Caco-2 (cell line): ENCODE measurements around the gene PPP6R2. TPM values are rescaled to one million over a fixed set of nuclear protein-coding genes. Genes with fewer than 3 reads are reported as not detected.

Experiments used
- BruUV-seq: library from RNA; stranded (reverse); fragments of 400-500 nt; replicated peaks from 2 replicates; lab custom pipeline; 2021; lab: Mats Ljungman, UMichigan
- CTCF ChIA-PET: fragments of 300-600 bp; sonication (Branson Sonifier 250); formaldehyde crosslinking; loops from one replicate; lab custom pipeline; 2022; ENCODE audit warnings: antibody characterized with exemption; lab: Charles Lee
- POLR2A ChIA-PET: fragments of 300-600 bp; sonication (Branson Sonifier 250); formaldehyde crosslinking; loops from one replicate; lab custom pipeline; 2022; ENCODE audit warnings: antibody characterized with exemption; lab: Charles Lee
- DNase-seq, 2 experiments: peaks; one replicate each; pipeline versions ENCODE4 v3.0.0 to v3.0.0-alpha.2; 2020 to 2022
- H3K27me3 ChIP-seq: replicated peaks from 2 replicates; pipeline ENCODE4 v1.6.0; 2011; ENCODE audit warnings: low read length; ENCODE audit not compliant: control insufficient read depth, insufficient read depth
- H3K36me3 ChIP-seq: 2 replicates; pipeline ENCODE4 v1.5.1; 2011; ENCODE audit warnings: low read length; ENCODE audit not compliant: control insufficient read depth, insufficient read depth
- H3K4me1 ChIP-seq: fragments of 250-450 bp; sonication (Bioruptor Pico); 2 replicates; pipeline ENCODE4 v1.5.1; 2020; ENCODE audit warnings: mild to moderate bottlenecking
- H3K4me3 ChIP-seq: 2 replicates; pipeline ENCODE4 v1.5.1; 2011; ENCODE audit warnings: low read depth, mild to moderate bottlenecking, control low read depth, low read length
- H3K9me3 ChIP-seq: fragments of 250-450 bp; sonication (Bioruptor Pico); 2 replicates; pipeline ENCODE4 v1.5.1; 2020; ENCODE audit warnings: mild to moderate bottlenecking, moderate library complexity
- H3K27ac Mint-ChIP-seq: one replicate; pipeline ENCODE4 v1.8.0; 2022; ENCODE audit warnings: mixed read lengths; ENCODE audit not compliant: unreplicated experiment
- H3K27me3 Mint-ChIP-seq: one replicate; pipeline ENCODE4 v1.8.0; 2022; ENCODE audit warnings: mixed read lengths; ENCODE audit not compliant: insufficient read depth, unreplicated experiment
- H3K36me3 Mint-ChIP-seq: one replicate; pipeline ENCODE4 v1.8.0; 2022; ENCODE audit warnings: mild to moderate bottlenecking, mixed read lengths; ENCODE audit not compliant: insufficient read depth, unreplicated experiment
- H3K4me1 Mint-ChIP-seq: one replicate; pipeline ENCODE4 v1.8.0; 2022; ENCODE audit warnings: low read depth, mixed read lengths; ENCODE audit not compliant: unreplicated experiment
- H3K4me3 Mint-ChIP-seq: one replicate; pipeline ENCODE4 v1.8.0; 2022; ENCODE audit warnings: mild to moderate bottlenecking, moderate library complexity, mixed read lengths; ENCODE audit not compliant: unreplicated experiment
- H3K9me3 Mint-ChIP-seq: one replicate; pipeline ENCODE4 v1.8.0; 2022; ENCODE audit warnings: mixed read lengths; ENCODE audit not compliant: unreplicated experiment
- CTCF ChIP-seq, 2 experiments: fragments of 200-600 bp in 1 of 2; IDR thresholded peaks; 1 replicate in 1 of 2; 2 replicates in 1 of 2; pipeline versions ENCODE4 v1.5.1 to v1.8.0; 2011 to 2022; ENCODE audit warnings: antibody characterized with exemption in 1 of 2, control low read depth in 1 of 2, inconsistent platforms in 1 of 2, low read depth in 1 of 2, low read length in 1 of 2, mild to moderate bottlenecking in 1 of 2, moderate library complexity in 1 of 2; ENCODE audit not compliant: insufficient read depth in 1 of 2, severe bottlenecking in 1 of 2, unreplicated experiment in 1 of 2
- intact Hi-C: fragments of 100-400 bp; cut with micrococcal nuclease; formaldehyde crosslinking; loops from one replicate; pipeline ENCODE4 v1.10.0; 2022; ENCODE audit not compliant: unreplicated experiment
- total RNA-seq: library from RNA; stranded (reverse); gene quantifications from 2 replicates; pipeline ENCODE4 v1.2.3, GENCODE V29; 2022

PPP6R2 gene
- total RNA-seq, 1 experiment from 2014 or later, result 60.7 TPM

GRCh38 chr22:50444663-50445062 is 101.5 kb downstream of the PPP6R2 start:
- H3K4me3 ChIP-seq, result no peak overlapping the region
- ChIA-PET CTCF (interaction anchor here (0.6 kb wide), 1 partner anchor 14 kb away, joined by 5 read pairs; no protein-coding TSS in a partner anchor), POLR2A (no interaction called here)
- Mint-ChIP-seq H3K9me3 (no peaks in the 10 kb centered on the region), H3K27me3 (no peaks in the 10 kb centered on the region), H3K4me3 (no peak overlapping the region), H3K36me3 (peaks cover 90% of the 10 kb centered on the region), H3K4me1 (no peaks in the 10 kb centered on the region), H3K27ac (peak overlapping the region; percentile 39)
- H3K36me3 ChIP-seq, result no peaks in the 10 kb centered on the region
- no peak for DNase-seq
- H3K4me1 ChIP-seq, result no peaks in the 10 kb centered on the region
- H3K27me3 ChIP-seq, result no peaks in the 10 kb centered on the region
- BruUV-seq, result no TSS peak
- no peak for TF ChIP-seq CTCF (IDR thresholded peaks at IDR 0.05; ENCODE audit: insufficient read depth in 1 of 2, low read depth in 1 of 2, low read length in 1 of 2, severe bottlenecking in 1 of 2, unreplicated experiment in 1 of 2)
- intact Hi-C loops, result no loop called here
- H3K9me3 ChIP-seq, result no peaks in the 10 kb centered on the region

- Histone ChIP-seq H3K9me3 (no peaks in the 10 kb centered on the region), H3K4me1 (no peaks in the 10 kb centered on the region), H3K27me3 (no peaks in the 10 kb centered on the region), H3K4me3 (no peak overlapping the region), H3K36me3 (no peaks in the 10 kb centered on the region)
- peaks cover 93% of the 10 kb centered on the region for H3K36me3 Mint-ChIP-seq
- intact Hi-C loops, result no loop called here
- no peaks in the 10 kb centered on the region for H3K9me3 Mint-ChIP-seq
- ChIA-PET CTCF (no interaction called here), POLR2A (no interaction called here)
- no peaks in the 10 kb centered on the region for H3K27me3 Mint-ChIP-seq
- no peak for TF ChIP-seq CTCF (IDR thresholded peaks at IDR 0.05; ENCODE audit: insufficient read depth in 1 of 2, low read depth in 1 of 2, low read length in 1 of 2, severe bottlenecking in 1 of 2, unreplicated experiment in 1 of 2)
- no TSS peak for BruUV-seq
- H3K27ac Mint-ChIP-seq, result peak overlapping the region; percentile 39
- H3K4me1 Mint-ChIP-seq, result no peaks in the 10 kb centered on the region
- no peak overlapping the region for H3K4me3 Mint-ChIP-seq
- DNase-seq, result no peak
Observed at GRCh38 chr22:50445071-50445879, 102.1 kb downstream of the PPP6R2 start.

- CTCF ChIA-PET, result no interaction called here
- Mint-ChIP-seq H3K36me3 (peaks cover 97% of the 10 kb centered on the region), H3K4me3 (no peak overlapping the region), H3K27me3 (no peaks in the 10 kb centered on the region), H3K9me3 (no peaks in the 10 kb centered on the region), H3K27ac (no peak overlapping the region), H3K4me1 (no peaks in the 10 kb centered on the region)
- POLR2A ChIA-PET, result no interaction called here
- no peaks in the 10 kb centered on the region for H3K9me3 ChIP-seq
- no peaks in the 10 kb centered on the region for H3K36me3 ChIP-seq
- intact Hi-C loops, result no loop called here
- no peak for DNase-seq
- no peak for TF ChIP-seq CTCF (IDR thresholded peaks at IDR 0.05; ENCODE audit: insufficient read depth in 1 of 2, low read depth in 1 of 2, low read length in 1 of 2, severe bottlenecking in 1 of 2, unreplicated experiment in 1 of 2)
- H3K4me3 ChIP-seq, result no peak overlapping the region
- H3K4me1 ChIP-seq, result no peaks in the 10 kb centered on the region
- BruUV-seq, result no TSS peak
- no peaks in the 10 kb centered on the region for H3K27me3 ChIP-seq
Observed at GRCh38 chr22:50445880-50446707, 103.0 kb downstream of the PPP6R2 start.
